Subcutaneous adipose tissue (tissue), 4 donors: Measurements from ENCODE around the gene TMC1. TPM values are rescaled to one million over a fixed set of nuclear protein-coding genes. Genes with fewer than 3 reads are reported as not detected.

Source experiments
- CTCF ChIP-seq: fragments of 450-650 bp; IDR thresholded peaks from one replicate; pipeline ENCODE4 v1.5.1; 2016; ENCODE audit warnings: low read depth, mild to moderate bottlenecking, control low read depth, antibody characterized with exemption, moderate library complexity
- total RNA-seq, 4 donors: library from RNA; depleted of rRNA; stranded (reverse); fragments of >200 nt; gene quantifications; one replicate each; pipeline ENCODE4 v1.1.0, GENCODE V29; 2016

Gene TMC1
- total RNA-seq, 4 donors from 2014 or later, result 0.17 to 3.6 TPM; not detected in 2

GRCh38 chr9:72749276-72749675 lies 227.9 kb downstream of the TMC1 start:
- no peak for TF ChIP-seq CTCF

GRCh38 chr9:72751541-72751940 lies 230.1 kb downstream of the TMC1 start:
- no peak for TF ChIP-seq CTCF

DNA sequence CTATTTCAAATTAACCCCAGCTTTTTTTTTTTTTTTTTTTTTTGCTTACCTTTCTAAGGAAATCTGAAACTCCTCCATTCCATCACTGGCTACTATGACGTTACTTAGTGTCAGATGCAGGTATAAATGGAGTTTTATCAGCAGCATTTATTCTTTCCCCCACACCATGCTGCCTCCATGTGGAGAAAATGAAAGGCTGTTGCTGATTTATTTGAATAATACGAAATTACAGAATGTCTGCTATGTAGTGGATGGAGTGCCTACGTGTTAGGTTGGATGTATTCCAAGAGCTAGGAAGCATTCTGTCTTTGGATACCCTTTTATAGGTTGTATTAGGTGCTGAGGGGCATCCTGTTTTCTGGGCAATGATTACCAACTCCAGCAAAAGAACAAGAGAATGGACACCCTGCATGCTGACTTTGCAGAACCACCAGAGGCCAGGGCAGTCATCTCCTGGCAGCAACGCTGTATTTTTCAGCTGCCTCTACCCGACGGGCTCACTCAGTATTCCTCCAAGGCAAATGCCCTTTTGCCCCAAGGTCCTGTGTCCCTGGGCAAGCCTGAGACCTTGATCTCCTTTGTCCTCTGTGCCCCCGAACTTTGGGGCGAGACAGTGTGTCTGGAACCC lies 232.0 kb downstream of the TMC1 start:
- TF ChIP-seq CTCF, result no peak

DNA sequence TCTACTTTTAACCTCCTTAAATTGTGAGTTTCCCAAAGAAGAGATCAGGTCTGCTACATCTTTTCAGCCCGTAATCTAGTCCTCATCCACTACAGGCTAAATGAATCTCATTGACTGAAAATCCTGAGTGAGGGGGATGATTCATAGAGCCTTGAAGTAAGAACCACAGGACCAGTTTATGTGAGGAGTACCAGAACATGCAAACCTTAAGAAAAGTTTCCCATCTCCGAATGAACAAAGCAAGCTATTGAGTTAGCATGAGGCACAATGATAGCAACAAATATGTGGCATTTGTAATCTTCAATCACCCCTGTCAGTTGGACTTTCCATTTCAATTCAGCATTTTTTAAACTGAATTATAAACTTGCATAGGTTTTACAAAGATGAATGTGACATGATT lies 234.4 kb downstream of the TMC1 start:
- no peak for TF ChIP-seq CTCF

GRCh38 chr9:72758944-72759343 lies 237.5 kb downstream of the TMC1 start:
- TF ChIP-seq CTCF, result no peak

DNA sequence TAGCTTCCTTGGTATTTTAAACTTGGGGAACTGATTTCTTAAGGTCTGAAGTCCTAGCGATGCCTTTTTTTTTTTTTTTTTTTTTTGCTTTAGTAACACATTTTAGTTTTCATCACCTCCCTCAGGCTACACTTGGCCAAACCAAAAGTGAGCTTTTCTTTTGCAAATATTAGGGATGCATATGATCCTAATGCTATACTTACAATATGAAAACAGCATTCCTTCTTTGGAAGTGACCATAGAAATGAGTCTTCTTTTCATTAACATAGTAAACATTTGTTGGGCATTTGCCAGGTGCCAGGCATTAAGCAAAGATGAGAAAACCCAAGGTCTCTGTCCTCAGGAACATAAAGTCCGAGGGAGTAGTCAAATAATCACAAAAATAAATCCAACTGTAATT lies 241.6 kb downstream of the TMC1 start:
- TF ChIP-seq CTCF, result no peak

DNA sequence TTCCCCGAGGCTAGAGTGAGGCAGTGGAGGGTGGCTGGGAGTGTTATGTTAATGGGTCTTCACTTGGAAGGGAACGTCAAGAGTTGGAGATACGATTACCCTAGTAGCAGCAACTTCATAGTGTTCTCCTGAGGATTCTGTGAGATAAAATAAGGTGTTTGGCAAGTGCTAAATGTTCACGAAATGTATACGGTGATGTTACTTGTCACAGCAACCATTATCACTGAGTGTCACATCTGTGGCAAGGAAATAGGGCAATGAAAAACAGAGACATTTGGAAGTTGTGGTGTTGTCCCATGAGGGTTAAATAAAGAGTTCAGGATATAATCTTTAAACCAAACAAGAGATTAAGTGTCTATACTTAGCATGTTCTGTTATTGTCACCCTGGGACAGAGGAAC lies 248.1 kb downstream of the TMC1 start:
- no peak for TF ChIP-seq CTCF
